HK-2 (cell line): ENCODE results near the gene DCP1B.

Source experiments
- DNase-seq: peaks from one replicate; pipeline ENCODE4 v3.0.0-alpha.2; 2018; ENCODE audit not compliant: unreplicated experiment

The DCP1B gene

DNA sequence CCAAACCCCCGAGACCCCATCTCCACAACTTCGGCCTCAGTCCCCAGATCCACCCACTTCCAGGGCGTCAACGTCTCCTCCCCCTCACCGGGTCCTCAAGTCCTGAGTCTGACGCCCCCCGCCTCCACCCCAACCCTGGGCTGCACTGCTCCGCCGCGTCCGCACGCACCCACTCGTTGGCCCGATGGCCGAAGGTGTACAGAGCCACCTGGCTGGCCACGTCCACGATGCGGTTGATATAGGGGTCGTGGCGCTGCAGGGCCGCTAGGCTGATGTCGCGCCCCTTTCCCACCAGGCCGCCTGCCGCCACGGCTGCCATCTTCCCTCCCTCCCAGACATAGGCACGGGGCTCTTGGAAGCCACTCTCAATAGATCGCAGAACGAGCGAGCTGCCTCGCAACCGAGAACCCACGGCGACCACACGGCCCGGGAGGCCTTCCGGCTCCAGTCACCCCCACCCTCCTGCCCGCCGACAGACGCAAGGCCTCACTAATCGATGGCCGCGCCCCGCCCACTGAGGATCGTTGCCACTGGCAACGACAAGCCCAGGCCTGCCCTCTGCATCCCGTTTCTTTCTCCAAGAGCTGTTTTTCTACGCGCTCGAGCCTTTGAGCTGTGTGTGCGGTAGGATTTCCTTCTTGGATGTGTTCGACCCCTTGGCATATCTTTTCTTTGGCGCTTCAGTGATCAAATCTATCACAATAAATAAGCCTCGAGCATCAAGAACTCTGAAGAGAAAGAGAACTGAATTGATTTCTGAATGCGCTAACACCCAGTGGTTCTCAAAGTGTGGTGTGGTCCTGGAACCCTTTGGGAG, at the start of gene DCP1B:
TSS of gene DCP1B (minus strand) at position 345 of the 817 bp plus-strand sequence. CDS start at position 319, 26 bp downstream.
- peak; percentile 94 for DNase-seq

DNA sequence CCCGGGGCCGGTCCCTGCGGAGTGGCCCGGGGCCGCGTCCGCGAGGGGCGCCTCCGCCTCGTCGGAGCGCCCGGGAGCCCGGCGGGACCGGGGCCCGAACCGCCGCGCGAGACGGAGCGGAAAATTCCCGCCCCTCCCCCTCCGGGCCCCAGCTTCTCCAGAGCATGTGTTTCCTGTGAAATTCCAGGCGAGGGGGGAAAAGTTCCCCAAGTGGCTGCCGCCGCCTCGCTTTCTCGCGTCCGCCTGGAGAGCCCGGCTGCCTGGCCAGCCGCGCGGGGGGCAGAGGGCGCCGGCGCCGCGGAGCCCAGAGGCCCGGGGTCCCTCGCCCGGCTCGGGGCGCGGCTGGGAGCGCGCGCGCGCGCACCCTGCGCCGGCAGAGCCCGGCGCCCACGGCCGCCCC, 49.4 kb upstream of the DCP1B start:
- DNase-seq, result no peak

DNA sequence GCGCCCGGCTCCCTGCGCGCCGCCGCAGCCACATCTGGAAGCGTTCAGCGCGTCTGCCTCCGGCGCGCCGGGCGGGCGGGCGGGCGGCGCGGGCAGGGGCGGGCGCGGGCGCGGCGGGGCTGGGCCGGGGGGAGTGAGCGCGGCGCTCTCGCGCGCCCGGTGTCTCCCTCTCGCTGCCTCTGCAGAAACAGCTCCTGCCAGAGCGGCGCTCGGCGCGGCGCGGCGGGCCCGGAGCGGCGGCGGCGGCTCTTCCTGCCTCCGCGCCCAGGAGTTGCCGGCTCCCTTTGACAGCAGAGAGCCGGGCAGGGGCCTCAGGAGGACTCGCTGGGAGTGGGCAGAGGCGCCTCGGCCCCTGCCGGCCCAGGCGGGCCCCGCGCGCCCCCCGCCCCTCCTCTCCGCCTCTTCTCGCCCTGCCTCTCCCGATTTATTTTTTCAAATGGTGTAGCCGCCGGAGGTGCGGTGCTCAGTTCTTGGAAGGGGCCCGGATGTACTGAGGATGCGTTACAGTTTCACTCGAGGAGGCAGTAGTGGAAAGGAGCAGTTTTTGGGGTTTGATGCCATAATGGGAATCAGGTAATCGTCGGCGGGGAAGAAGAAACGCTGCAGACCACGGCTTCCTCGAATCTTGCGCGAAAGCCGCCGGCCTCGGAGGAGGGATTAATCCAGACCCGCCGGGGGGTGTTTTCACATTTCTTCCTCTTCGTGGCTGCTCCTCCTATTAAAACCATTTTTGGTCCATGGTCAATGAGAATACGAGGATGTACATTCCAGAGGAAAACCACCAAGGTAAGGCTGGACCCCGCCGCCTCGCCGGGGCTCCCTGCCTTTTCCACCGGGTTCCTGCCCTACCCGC, 48.8 kb upstream of the DCP1B start, which contains the start of gene CACNA1C:
TSS of gene CACNA1C (plus strand) at position 162 of the 853 bp plus-strand sequence. CDS start at position 738, 576 bp downstream.
- peak; percentile 22 for DNase-seq

DNA sequence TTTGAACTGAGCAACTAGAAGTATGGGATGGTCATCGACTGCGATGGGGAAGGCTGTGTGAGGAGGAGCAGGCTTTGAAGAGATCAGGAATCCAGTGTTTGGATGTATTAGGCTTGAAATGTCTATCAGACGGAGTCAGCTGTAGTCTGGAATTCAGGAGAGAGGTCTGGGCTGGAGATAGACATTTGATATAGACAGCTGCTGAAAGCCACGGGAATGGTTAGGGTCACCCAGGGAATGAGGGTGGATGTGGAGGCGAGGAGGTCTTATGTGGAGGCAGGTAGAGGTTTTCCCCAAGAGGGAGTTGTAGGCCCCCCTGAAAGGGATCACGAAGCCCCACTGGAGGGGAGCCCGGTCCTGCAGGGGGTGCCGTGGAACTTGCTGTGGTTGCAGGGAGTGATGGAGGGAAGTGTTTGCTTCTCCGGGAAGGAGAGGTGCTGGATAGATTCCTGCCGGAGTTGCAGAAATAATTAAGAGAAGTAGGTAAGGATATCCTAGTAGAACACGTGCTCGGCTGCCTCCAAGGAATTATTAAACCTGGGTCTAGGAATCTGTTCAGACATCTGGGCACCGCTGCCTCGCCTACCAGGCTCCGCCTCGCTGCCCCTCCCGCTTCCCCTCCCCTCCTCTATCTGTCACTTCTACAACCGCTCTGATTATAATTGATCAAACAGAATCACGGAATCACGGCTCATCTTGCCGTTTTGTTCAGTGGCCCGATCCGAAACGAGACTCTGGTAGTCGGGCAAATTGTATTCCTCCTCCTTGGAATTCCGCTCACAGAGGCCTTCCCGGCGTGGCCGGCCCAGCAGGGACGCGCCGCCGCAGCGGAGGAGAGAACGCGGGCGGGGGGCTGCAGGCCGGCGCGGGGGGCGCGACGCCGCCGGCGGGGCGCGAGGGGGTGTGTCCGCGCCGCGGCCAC, 47.7 kb upstream of the DCP1B start:
- no peak for DNase-seq

DNA sequence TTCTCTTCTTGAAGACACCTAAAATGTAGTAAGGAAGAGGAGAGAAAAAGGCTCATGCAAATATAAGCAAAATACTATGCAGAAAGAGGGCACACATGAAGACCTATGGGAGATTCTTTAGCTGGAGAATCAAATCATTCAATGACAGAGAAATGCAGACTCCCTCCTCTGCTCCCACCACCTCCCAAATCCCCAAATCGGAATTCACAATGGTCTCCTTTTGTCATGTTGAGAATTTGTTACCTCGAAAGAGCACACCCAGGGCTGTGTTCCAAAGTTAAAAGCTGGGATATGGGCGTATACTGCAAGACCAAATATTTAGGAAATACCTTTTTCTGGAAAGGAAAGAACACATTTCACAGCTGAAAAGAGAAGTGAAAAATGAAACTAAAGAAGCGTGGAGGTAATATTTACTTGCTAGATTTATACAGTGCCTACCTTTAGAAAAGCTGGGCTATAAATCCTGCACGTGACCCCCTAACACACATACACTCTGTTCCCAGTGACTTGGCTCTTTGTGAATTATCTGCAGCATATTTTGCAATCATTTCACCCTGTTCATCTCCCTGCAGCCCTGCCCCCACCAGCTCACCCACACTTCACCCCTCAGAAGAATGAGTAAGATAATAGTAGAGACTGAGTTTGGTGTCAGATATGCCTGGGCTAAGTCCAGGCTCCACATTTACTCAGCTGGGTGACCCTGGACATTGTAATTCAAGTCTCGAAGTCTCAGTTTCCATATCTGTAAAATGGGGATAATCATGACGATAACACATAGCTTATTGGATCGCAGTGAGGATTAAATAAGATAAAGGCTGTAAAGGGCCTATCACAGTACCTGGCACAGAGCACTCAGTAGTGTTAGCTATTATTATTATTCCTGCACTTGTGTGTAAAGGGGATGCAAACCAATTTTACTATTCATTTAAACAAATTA, 45.6 kb upstream of the DCP1B start:
- DNase-seq, result no peak

DNA sequence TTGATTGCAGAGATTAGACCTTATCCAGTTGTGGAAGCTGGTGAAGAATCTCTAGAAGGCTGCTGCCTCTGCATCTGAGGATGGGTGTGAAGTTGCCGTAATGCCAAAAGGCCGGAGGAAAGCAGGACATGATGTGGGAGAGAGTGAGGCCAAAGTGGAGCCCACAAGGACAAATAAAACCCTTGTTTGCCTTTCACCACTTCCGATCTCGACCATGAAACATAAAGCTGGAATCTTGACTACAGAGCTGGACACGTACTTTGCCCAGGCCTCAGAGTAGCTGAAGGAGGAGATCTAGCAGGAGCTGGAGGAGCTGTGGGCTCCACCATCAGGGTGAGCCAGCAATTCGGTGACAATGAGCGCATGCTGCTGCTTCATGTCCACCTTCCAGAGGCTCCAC, 43.5 kb upstream of the DCP1B start:
- no peak for DNase-seq

DNA sequence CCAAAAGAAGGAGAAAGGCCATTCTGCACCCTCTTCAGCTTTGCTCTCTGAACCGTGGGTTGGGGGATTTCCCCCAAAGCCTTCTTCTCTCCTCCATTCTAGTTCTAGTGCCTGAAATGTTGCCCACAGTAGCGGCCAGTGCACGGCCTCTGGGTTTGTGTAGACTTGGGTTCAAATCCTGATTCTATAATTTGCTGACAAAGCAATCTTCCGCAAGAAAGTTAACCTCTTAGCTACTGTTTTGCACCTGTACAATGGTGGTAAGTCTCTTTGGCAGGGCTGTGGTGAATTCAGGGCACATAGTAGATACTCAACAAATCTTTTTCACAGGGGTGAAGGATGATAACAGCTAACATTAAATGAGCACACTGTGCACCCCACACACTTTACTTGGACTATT, 42.7 kb upstream of the DCP1B start:
- DNase-seq, result no peak

DNA sequence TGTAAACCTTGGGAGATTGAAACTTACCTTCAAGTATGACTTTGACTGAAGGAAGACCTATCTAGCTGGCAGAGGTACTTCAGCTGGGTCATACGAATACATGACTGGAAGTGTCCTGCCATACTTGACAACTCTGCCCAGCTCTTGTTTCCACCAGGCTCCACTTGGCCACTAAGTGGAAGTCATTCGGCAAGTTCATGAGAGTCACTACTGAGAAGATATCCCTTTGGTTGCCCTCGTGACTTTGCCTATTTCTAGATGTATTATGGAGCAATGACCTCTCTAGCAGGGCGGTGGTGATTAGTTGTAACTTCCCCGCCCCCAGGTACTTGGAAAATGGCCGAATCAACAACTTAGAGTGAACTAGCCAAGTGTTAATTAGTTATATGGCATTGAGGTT, 39.9 kb upstream of the DCP1B start:
- DNase-seq, result no peak

DNA sequence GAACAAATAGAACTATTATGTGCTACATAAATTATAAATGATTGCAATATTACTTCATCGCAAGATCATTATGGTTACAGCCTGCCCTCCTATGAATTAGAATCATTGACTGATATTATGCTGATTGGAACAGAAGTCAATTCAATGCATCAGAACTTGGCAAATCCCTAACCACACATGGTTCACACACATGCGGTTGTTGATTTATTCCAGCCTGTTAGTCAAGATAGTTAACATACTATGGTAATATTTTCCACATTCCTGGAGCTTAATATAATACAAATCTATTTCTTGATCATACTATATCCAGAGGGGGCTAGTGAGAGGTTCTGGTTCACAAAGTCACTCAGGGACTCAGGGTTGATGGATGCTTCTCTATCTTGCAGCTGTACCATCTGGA, 38.8 kb upstream of the DCP1B start:
- no peak for DNase-seq

DNA sequence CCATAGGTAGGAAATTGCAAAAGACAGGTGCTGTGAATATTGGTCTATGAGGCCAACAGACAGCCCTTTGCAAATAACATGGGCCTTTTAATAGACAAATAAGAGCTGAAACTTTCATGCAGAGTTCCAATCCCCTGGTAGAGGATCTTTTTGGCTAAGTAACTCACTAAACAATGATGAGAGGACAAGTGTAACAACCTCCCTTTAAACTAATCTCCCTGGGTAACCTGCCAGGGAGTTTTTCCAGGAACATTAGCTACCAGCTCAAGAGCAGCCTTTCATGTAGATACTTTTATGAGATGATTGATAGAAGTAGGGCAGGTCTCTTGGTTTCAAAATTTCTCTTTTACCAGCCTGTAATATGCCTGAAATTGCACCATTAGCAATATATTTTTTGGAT, 34.8 kb upstream of the DCP1B start:
- DNase-seq, result no peak

DNA sequence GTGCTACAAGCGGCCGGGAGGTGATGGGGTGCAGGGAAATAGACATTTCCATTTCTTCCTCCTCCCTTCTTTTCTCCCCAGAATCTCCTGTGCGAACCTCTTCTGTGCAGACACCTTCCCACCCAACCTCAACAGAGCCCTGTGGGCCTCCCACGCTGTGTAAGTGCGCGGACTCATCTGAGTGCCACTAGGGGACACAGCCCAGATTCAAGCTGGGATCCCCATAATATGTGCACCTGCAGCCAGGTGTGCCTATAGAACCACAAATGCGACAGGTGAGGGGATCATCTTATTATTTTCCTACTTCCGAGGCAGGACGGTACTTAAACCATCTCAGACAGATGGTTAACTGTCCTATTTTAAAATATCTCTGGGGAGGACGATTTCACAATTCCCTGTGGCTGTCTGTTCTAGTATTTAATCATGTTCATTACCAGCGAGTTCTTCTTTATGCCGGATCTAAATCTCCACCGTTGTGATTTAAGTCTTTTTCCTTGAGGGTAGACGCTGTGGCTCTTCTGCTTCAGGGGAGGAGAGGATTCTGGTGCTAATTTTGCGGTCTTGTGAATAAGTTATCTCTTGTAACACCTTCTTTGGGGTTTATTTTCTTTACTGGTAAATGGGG, 31.3 kb upstream of the DCP1B start:
- DNase-seq, result no peak

DNA sequence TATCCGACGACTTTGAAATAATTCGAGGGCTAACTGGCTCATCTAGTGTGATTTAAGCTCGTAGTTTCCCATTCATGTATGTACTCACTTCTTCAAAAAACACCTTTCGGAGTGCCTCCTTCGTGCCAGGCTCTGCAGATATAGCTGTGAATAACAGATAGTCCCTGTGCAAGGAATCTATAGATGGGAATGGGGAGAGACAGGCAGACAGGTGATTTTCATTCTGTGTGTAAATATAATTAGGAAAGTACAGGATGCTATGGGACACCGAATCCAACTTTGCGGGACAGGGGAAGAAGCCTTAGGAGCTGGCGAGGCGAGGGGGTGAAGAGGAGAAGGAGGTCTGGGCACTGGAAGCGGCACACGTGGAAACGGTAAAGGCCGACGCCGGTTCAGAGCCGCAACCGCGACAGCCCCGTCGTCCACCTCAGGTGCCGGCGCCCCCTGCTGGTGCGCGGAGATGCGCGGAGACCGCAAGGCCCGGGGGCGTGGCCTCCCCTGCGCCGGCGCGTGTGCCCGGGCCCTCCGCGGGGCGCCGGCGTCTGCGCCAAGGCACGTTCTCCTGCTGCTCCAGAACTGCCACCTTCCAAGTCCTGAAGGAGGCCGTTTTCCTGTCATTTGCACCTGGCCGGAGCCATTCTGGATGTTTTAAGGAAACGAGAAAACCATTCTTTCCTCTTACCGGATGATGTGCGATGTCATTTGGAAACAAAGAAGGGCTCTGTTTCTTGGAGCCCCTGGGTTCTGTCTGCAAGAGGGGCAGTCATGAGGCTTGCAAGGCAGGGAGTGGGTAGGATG, 30.6 kb upstream of the DCP1B start:
- DNase-seq, result peak; percentile 78

DNA sequence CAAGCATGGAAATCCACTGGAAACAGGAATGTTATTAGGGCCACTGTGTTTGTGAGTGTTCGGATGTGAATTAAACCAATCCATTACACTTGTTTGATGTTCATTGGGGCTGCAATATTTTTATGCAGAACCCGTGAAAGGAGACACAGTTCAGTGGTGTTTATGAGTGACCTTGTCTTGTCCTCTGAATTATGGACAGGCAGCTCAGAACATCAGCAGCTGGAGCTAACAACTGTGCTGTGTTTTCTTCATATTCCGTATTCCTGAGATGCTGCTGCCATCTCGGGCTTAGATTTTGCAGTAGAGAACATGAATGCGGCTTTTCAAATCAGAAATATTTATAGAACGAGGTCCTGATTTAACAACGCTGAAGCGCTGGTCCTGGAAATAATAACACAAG, 28.2 kb upstream of the DCP1B start:
- DNase-seq, result no peak

DNA sequence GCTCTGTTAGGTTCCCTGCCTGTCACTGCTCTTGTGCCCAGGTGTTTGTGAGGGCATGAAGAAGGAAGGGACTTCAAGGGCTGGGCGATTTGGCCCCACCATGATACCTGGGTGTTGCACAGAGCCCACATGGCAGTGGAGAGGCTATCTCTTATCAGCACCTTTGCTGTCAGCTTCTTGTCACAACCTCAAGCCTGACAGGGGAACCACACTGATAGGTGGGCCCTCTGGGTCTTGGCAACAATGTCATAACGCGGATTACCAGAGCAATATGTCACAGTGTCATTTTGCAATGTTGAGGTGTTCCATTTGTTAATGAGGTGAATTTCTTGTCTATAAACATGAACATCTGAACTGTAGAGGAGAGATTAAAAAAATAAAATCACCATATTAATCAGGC, 25.6 kb upstream of the DCP1B start:
- no peak for DNase-seq

DNA sequence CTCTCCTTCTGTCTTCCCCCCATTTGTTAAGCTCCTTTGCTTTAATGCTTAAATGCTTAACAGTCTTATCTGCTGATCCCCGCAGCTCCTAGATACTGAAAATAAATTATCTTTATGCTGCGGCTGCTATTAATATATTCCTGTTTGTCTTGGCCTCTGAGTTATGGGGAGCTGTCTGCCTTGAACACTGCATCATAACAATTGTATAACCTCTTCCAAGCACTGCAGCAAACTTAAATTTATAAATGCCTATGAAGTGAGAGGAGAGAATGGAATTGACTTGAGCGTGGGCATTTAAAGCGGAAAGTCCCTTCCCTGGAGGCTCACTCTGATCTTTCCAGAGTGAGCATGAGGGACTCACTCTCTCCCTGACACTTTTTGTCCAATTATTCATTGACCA, 23.1 kb upstream of the DCP1B start:
- no peak for DNase-seq

DNA sequence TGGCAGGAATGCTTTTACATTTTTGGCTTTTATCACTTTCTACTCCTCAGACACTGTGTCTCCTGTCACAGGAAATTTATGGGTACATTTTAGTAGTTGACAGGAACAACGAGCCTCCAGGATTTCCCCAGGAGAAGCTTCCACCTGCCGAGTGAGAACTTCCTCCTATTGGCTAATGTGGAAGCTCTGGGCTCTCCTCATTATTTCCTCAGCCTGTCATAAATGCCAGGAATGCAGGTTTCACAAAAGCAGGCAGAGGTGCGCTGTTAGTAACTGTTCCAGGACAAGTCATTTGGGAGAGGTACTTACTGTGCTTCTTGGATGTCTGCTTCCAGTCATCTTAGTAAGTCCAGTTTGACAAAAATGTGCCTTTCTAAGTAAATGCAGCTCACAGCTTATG, 19.1 kb upstream of the DCP1B start:
- DNase-seq, result no peak

DNA sequence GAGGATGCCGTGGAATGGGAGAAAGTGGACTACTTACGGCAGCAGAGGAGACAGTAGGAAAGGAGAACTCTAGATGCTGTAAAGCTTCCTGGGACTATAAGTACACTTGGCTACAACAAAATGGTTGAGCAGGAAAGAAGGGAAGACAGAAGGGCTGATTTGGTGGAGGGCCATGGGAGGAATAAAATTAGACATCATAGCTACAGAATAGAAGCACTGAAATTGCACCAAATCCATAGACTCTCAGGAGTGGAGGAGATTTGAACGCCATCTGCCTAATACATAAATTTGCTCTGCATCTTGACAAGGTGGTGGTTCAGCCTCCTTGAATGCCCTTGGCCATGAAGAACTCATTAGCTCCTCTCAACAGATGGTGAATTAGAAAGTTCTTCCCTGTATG, 16.3 kb upstream of the DCP1B start:
- no peak for DNase-seq

DNA sequence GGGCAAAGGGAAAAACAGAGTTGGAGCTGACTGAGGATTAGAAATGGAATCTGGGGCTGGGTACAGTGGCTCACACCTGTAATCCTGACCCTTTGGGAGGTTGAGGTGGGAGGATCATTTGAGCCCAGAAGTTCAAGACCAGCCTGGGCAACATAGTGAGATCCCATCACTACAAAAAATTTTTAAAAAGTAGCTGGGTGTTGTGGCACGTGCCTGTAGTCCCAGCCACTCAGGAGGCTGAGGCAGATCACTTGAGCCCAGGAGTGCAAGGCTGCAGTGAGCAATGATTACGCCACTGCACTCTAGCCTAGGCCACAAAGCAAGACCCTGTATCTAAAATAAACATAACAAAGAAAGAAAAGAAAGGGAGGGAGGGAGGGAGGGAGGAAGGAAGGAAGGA, 14.9 kb upstream of the DCP1B start:
- no peak for DNase-seq

DNA sequence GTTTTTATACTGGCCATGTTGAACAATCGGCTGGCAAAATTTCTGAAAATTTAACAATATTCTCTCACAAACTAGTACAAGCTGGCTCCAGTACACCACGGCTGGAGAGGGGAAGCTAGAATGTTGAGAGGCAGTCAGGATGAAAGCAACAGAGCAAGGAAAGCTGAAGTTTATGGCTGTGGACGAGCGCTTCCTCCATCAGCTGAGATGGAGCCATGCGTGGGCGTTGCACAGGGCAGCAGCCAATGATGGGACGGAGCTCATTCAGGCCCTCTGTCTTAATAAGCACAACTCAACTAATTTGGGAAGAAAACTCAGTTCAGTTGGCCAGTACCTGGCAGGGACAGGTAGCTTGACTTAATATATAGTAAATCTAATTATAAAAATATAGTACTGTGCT, 14.1 kb upstream of the DCP1B start:
- DNase-seq, result no peak
